ENCODE measurements around the gene SYNCRIP.
"Not testable (repeated sequence)": the region's sequence is repeated elsewhere in the genome, so short reads cannot be mapped to it uniquely, and the experiment has no call there.

Gene SYNCRIP

DNA sequence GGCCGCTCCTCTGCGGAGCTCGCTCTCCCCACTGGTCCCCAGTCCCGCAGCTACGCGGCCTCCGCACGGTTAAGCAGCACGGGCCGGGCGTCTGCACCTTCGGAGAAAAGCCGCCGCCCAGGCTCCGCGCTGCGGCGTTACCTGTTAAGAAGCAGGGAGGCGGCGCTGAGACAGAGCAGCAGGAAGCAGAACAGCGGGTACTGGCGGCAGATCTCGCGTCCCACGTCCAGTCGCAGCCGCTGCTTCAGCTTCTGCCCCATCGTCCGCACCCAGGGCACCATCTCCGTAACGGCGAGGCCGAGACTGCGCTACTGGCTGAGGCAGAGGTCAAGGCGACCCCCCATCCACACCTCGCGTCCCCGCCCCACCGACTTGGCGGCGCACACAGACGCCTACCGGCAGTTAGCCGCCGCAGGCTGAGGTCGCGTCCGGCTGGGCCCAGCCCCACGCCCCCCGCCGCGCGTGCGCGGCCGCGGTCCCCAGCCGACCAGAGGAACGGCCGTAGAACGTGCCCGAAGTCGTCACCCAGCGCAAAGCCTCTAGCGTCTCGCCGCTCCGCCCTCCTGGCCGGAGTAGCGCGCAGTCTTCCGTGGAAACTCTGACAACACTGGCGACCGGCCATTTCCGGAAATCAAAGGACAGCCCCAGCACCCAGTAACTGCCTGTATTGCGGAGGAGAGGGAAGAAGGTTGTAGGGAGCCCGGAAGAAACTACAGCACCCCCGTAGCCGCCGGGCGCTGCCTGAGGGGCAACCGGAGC is 49.1 kb downstream of the SYNCRIP start, which contains the start of gene SNX14:
Gene SNX14, minus strand, starts transcription at position 421 of the 759 bp plus-strand sequence. Its CDS starts 140 bp downstream, at position 281.
- peak; percentile 54 for DNase-seq (ENCODE audit: low read depth)

DNA sequence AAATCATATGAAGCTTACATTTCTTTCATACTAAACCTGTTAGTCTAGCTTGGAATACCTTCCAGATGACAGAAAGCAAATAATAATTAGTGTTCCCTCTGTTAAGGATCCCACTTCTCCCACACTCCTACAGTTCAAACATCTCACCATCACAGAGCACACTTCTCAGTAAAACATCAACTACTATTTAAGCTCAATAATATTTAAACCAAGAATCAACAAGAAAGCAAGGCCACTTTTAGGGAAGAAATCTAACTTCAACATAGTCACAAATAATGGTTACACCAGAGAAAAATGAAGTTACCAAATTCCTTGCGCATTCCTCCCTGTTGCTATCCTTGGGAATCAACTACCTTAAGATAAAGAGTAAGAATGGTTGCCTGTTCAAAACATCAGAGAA is 50.7 kb downstream of the SYNCRIP start:
- DNase-seq (ENCODE audit: low read depth): no peak

DNA sequence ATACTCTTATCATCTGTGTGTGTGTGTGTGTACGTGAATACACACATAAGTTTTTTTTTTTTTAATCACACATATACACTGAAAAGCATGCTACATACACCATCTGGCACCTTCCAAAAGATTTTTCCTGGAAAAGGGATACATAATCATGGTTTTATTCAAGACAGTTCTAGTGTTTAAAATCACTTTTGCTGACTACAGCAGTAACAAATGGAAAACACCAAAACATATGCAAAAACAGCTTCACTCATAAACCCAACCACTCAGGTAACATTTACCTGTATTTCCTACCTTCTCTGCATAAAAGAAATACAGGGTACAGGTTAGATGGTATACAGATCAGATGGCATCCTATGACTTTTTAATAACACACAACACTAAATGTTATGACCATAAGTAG is 51.5 kb downstream of the SYNCRIP start:
- no peak for DNase-seq (ENCODE audit: low read depth)

DNA sequence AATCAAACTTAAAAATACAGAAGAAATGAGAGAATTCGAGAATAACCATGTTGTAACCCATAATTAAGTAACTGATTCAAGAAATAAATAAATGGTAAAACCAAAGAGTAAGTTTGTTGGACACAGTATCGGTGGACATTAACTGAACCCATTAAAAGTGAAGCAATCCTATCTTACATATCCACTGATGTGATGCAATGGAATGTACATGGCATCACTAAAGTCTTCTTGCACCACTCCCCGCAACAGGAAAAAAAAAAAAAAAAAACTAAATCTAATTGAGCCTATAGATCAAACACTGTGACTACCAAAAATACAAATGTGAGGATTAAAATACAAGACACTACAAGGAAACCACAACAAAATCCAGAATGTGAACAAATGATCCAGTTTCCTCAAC is 56.9 kb downstream of the SYNCRIP start:
- no peak for DNase-seq (ENCODE audit: low read depth)

DNA sequence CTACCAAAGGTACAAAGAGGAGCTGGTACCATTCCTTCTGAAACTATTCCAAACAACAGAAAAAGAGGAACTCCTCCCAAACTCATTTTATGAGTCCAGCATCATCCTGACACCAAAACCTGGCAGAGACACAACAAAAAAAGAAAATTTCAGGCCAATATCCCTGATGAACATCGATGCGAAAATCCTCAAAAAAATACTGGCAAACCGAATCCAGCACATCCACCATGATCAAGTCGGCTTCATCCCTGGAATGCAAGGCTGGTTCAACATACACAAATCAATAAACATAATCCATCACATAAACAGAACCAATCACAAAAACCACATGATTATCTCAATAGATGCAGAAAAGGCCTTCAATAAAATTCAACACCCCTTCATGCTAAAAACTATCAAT is 59.9 kb downstream of the SYNCRIP start:
- not testable (repeated sequence) for DNase-seq (ENCODE audit: low read depth)

DNA sequence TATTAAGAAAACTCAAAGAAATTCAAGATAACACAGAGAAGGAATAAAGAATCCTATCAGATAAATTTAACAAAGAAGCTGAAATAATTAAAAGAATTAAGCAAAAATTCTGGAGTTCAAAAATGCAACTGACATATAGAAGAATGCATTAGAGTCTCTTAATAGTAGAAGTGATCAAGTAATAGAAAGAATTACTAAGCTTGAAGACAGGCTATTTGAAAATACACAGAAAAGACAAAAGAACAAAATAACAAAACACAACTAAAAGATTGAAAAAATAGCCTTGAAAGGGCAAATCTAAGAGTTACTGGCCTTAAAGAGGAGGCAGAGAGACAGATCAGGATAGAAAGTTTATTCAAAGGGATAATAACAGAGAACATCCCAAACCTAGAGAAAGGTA is 61.1 kb downstream of the SYNCRIP start:
- DNase-seq (ENCODE audit: low read depth): no peak

DNA sequence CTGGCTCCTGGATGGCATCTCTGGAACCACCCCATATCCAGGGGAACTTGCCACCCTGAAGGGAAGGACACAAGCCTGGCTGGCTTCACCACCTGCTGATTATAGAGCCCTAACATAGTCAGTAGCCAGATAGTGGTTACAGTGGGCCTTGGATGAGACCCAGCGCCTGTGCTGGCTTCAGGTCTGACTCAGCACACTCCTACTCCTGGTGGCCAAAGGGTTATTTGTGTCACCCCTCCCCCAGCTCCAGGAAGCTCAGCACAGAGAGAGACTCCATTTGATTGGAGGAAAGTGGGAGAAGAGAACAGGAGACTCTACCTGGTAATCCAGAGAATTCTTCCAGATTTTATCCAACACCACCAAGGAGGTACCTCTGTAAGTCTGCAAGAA is 61.8 kb downstream of the SYNCRIP start:
- DNase-seq (ENCODE audit: low read depth): no peak

DNA sequence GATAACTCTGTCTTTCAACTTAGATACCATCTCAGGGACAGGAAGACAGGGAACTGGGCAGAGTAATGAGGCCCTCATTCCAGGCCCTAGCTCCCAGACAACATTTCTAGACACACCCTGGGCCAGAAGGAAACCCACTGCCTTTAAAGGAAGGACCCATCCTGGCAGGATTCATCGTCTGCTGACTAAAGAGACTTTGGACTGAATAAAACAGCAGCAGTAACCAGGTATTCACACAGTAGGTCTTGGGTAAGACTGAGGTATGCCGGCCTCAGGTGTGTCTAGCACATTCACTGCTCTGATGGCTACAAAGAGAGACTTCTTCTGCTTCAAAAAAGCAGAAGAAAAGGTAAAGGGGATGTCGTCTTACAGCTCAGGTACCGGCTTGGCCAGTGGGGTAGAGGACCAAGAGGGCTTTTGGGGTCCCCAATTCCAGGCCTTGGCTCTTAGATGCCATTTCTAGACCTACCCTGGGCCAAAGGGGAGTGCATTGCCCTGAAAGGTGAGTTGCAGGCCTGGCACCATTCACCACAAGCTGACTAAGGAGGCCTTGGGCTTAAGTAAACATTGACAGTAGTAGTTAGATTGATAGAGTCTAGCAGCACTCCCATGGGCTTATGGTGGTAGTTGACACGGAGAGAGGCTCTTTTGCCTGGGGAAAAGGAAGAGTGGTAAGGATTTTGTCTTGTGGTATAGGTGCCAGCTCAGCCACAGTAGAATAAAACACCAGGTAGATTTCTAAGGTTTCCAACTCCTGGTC is 62.4 kb downstream of the SYNCRIP start:
- no peak for DNase-seq (ENCODE audit: low read depth)

DNA sequence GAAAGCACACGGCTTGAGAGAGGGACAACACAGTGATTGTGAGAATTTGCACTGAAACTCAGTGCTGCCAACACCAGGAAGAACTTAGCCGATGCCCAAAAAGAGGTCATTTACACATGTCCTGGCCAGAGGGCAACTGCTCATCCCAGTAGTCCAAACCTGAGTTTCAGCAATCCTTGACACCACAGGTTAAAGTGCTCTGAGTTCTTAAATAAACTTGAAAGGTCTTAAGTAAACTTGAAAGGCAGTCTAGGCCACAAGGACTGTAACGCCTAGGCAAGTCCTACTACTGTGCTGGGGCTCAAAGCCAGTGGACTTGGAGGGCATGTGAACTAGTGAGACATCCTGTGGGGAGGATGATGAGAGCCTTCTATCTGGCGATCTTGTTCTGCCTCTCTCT is 63.1 kb downstream of the SYNCRIP start:
- no peak for DNase-seq (ENCODE audit: low read depth)

DNA sequence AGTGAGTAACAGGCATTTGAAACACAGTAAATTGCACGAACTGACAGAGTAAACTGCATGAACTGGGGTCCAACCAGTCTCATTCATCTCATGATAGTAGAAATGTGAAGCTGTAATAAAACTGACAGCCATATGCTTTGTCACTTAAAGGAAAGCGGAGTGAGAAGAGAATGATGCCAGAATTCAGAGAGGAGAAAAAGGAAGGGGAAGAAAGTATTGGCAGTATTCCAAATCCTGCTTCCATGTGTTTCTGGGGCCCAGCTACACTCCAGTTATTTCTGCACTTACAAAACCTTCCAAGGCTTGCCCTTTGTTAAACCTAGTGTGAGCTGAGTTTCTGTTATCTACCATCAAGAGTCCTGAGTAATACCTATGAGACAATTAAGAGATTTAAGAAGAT is 66.2 kb downstream of the SYNCRIP start:
- DNase-seq (ENCODE audit: low read depth): no peak

DNA sequence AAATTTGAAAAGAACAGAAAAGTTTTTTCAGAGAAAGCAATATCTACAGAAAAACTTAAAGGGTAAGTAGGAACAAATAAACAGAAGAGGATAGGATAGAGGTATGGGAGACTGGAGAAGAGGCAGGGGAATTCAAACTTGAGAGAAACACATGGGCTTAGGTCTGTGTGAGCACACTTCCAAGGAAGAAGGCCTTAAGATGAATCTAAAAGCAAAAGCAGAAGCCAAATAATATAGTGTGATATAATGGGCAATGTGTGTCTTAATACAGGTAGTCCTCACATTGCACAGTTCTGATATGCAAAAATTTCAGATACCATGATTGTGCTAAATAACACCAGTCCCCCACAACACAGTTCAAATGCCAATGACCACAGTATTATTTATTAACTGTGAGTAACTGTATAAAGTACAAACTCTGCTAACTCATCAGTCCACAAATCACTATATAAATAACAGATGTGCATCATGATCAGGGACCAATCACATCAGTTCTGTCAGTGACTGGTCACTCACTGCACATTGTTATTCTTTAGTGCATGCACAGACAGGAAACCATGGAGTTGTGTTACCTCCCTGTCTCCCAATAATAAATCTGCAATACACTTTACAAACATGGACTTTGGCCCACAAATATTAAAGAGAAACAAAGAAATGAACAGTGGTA is 67.6 kb downstream of the SYNCRIP start:
- no peak for DNase-seq (ENCODE audit: low read depth)

DNA sequence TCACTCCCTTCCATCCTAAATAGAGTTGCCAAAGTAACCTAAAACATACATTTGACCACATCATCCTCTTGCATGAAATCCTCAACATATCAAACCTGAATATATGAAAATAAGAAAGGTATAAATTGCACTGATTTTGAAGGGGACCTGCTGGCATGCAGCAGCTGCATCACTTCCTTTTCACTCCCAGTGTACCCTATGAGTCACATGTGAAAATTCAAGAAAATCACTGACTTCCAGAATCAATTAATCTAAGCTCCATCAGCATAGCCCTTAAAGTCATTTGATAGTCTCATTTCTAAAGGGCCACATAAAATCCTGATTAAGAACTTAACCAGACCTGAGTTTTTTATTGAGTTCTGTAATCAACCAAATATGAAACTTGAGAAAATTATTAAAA is 73.4 kb downstream of the SYNCRIP start:
- no peak for DNase-seq (ENCODE audit: low read depth)

DNA sequence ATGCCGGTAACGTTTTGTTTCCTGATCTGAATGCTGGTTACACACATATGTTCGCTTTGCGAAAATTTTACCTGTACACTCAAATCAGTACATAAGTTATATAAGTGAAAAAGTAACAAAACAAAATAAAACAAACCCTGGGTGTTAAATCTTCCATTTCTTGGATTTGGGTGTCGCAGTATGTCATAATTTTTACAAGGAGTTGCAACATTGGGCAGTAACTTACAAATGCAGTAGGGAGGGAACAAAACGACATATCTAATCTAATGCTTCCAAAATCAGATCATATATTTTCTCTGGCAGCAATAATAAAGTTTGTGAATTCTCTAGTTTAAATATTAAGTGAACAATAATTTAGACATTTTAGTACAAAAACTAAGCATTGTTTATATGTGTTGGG is 74.3 kb downstream of the SYNCRIP start:
- DNase-seq (ENCODE audit: low read depth): no peak

DNA sequence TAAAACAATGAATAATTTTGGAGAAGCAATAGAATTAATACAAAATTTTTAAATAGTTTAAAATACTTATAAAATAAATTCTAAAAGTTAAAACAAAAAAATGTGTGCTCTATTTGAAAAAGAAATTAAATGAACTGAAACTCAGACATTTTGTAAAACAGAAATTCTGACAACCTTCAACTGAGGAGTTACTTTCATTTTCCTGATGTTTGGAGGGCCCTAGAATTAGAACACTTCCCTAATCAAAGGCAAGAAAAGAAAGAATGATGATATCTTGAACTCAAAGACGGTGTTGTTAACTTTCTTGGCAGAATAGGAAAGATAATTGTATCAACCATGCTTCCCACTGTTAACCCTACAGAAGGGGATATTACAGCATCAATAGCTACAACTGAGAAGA is 77.0 kb downstream of the SYNCRIP start:
- no peak for DNase-seq (ENCODE audit: low read depth)

DNA sequence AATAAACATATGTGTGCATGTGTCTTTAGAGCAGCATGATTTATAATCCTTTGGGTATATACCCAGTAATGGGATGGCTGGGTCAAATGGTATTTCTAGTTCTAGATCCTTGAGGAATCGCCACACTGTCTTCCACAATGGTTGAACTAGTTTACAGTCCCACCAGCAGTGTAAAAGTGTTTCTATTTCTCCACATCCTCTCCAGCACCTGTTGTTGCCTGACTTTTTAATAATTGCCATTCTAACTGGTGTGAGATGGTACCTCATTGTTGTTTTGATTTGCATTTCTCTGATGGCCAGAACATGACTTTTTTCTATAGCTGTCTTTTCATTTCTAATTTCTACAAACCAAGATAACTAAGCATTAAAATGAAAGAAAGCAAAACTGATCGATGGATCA is 78.5 kb downstream of the SYNCRIP start:
- DNase-seq (ENCODE audit: low read depth): not testable (repeated sequence)
